Parathyroid adenoma (tissue), 2 donors: ENCODE data around the gene GALNT10.

Source experiments
- H2AFZ ChIP-seq: fragments of 300-600 bp; sonication (generic); one replicate; pipeline ENCODE4 v1.7.0; 2017; ENCODE audit warnings: antibody characterized with exemption, mild to moderate bottlenecking
- H3K27ac ChIP-seq: fragments of 300-600 bp; sonication (generic); one replicate; pipeline ENCODE4 v1.7.0; 2017
- H3K27me3 ChIP-seq: fragments of 300-600 bp; sonication (generic); one replicate; pipeline ENCODE4 v1.7.0; 2017; ENCODE audit warnings: low read length; ENCODE audit not compliant: control insufficient read depth, insufficient read depth
- H3K36me3 ChIP-seq: fragments of 300-600 bp; sonication (generic); one replicate; pipeline ENCODE4 v1.7.0; 2017; ENCODE audit warnings: low read length; ENCODE audit not compliant: control insufficient read depth, insufficient read depth
- H3K4me1 ChIP-seq: fragments of 300-600 bp; sonication (generic); one replicate; pipeline ENCODE4 v1.7.0; 2017; ENCODE audit warnings: control low read depth
- H3K4me2 ChIP-seq: fragments of 300-600 bp; sonication (generic); one replicate; pipeline ENCODE4 v1.7.0; 2017; ENCODE audit warnings: low read length
- H3K4me3 ChIP-seq: fragments of 300-600 bp; sonication (generic); one replicate; pipeline ENCODE4 v1.7.0; 2017; ENCODE audit warnings: low read depth, low read length
- H3K79me2 ChIP-seq: fragments of 300-600 bp; sonication (generic); one replicate; pipeline ENCODE4 v1.7.0; 2017; ENCODE audit warnings: control low read depth
- H3K9ac ChIP-seq: fragments of 300-600 bp; sonication (generic); one replicate; pipeline ENCODE4 v1.7.0; 2017; ENCODE audit warnings: mild to moderate bottlenecking
- H3K9me3 ChIP-seq: fragments of 300-600 bp; sonication (generic); one replicate; pipeline ENCODE4 v1.7.0; 2017; ENCODE audit warnings: low read length; ENCODE audit not compliant: control insufficient read depth
- TF ChIP-seq, protein P1 (sequence below): fragments of 300-600 bp; sonication (generic); IDR thresholded peaks from one replicate; pipeline ENCODE4 v1.7.0; 2017; ENCODE audit warnings: antibody characterized with exemption, mild to moderate bottlenecking
- donor health status: primary hyperparathyroidism.

Gene GALNT10

DNA sequence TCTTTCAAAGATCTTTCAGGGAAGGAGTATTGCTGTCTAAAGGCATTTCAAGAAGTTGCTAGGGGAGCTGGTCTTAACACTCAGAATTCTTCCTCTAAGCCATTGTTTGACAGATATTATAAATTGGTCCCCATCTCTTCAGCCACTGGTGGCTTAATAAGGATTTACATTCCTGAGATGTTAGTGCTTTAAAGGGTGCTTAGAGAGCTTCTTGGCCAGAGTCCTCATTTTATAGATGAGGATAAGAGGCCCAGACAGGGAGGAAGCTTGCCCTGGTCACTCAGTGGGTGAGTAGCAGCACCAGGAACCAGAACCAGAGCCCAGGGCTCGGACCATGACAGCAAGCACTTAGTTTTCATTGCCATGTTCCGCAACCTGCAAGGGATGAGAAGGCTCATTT is 53.2 kb downstream of the GALNT10 start:
- no peaks in the 10 kb centered on the region for H3K9me3 ChIP-seq
- no peak overlapping the region for H3K4me2 ChIP-seq
- TF ChIP-seq, protein P1, sequence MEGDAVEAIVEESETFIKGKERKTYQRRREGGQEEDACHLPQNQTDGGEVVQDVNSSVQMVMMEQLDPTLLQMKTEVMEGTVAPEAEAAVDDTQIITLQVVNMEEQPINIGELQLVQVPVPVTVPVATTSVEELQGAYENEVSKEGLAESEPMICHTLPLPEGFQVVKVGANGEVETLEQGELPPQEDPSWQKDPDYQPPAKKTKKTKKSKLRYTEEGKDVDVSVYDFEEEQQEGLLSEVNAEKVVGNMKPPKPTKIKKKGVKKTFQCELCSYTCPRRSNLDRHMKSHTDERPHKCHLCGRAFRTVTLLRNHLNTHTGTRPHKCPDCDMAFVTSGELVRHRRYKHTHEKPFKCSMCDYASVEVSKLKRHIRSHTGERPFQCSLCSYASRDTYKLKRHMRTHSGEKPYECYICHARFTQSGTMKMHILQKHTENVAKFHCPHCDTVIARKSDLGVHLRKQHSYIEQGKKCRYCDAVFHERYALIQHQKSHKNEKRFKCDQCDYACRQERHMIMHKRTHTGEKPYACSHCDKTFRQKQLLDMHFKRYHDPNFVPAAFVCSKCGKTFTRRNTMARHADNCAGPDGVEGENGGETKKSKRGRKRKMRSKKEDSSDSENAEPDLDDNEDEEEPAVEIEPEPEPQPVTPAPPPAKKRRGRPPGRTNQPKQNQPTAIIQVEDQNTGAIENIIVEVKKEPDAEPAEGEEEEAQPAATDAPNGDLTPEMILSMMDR = no peak
- peaks cover 6% of the 10 kb centered on the region for H3K79me2 ChIP-seq
- H3K4me1 ChIP-seq = peaks cover 3% of the 10 kb centered on the region
- H3K4me3 ChIP-seq = no peak overlapping the region
- no peak overlapping the region for H3K9ac ChIP-seq
- H3K36me3 ChIP-seq = no peaks in the 10 kb centered on the region
- H2AFZ ChIP-seq = no peak overlapping the region
- H3K27me3 ChIP-seq = no peaks in the 10 kb centered on the region
- H3K27ac ChIP-seq = no peak overlapping the region

- no peak overlapping the region for H3K27ac ChIP-seq
- H3K4me2 ChIP-seq = no peak overlapping the region
- no peak overlapping the region for H2AFZ ChIP-seq
- H3K4me3 ChIP-seq = no peak overlapping the region
- H3K79me2 ChIP-seq = peaks cover 6% of the 10 kb centered on the region
- H3K36me3 ChIP-seq = no peaks in the 10 kb centered on the region
- TF ChIP-seq, protein P1 = no peak
- H3K27me3 ChIP-seq = no peaks in the 10 kb centered on the region
- H3K9ac ChIP-seq = no peak overlapping the region
- H3K9me3 ChIP-seq = no peaks in the 10 kb centered on the region
- peaks cover 3% of the 10 kb centered on the region for H3K4me1 ChIP-seq
These were observed 53.9 kb downstream of the GALNT10 start for GRCh38 chr5:154244476-154244875.

DNA sequence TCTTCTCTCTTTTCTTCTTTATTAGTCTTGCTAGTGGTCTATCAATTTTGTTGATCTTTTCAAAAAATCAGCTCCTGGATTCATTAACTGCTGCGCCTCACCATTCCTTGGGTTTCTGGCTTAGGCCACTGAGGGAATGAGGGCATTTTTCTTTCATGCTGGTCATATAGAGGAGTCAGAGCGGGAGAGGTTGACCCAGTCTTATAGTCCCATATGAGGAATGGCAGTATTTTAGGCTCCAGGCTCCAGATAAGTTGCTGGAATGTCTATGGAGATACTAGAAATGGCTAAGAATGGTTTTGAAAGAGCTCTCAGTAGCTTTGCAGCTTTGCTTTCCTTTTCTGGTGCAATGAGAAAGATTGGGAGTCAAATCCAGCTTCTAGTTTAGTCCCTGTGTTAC is 58.2 kb downstream of the GALNT10 start:
- TF ChIP-seq, protein P1 = no peak
- H2AFZ ChIP-seq = no peak overlapping the region
- no peaks in the 10 kb centered on the region for H3K27me3 ChIP-seq
- no peak overlapping the region for H3K4me2 ChIP-seq
- no peak overlapping the region for H3K4me3 ChIP-seq
- no peak overlapping the region for H3K27ac ChIP-seq
- H3K4me1 ChIP-seq = no peaks in the 10 kb centered on the region
- no peaks in the 10 kb centered on the region for H3K36me3 ChIP-seq
- peaks cover 6% of the 10 kb centered on the region for H3K79me2 ChIP-seq
- H3K9ac ChIP-seq = no peak overlapping the region
- H3K9me3 ChIP-seq = no peaks in the 10 kb centered on the region

GRCh38 chr5:154249826-154250225 is 59.3 kb downstream of the GALNT10 start:
- Histone ChIP-seq H2AFZ (no peak overlapping the region), H3K9me3 (no peaks in the 10 kb centered on the region)
- TF ChIP-seq, protein P1 = no peak

GRCh38 chr5:154251529-154251928 is 61.0 kb downstream of the GALNT10 start:
- Histone ChIP-seq H3K79me2 (no peaks in the 10 kb centered on the region), H3K9ac (no peak overlapping the region), H3K36me3 (no peaks in the 10 kb centered on the region), H3K4me1 (no peaks in the 10 kb centered on the region), H3K4me3 (no peak overlapping the region), H3K9me3 (no peaks in the 10 kb centered on the region), H2AFZ (no peak overlapping the region), H3K27me3 (no peaks in the 10 kb centered on the region), H3K4me2 (no peak overlapping the region), H3K27ac (no peak overlapping the region)
- TF ChIP-seq, protein P1 = no peak

More at GRCh38 chr5:154249826-154250225, 59.3 kb downstream of the GALNT10 start:
- Histone ChIP-seq H3K27me3 (no peaks in the 10 kb centered on the region), H3K4me2 (no peak overlapping the region), H3K9ac (no peak overlapping the region), H3K36me3 (no peaks in the 10 kb centered on the region), H3K79me2 (peaks cover 1% of the 10 kb centered on the region), H3K4me1 (no peaks in the 10 kb centered on the region), H3K4me3 (no peak overlapping the region), H3K27ac (no peak overlapping the region)
